ENCODE results near the gene HRH2. TPM values are rescaled to one million over a fixed set of nuclear protein-coding genes. Genes with fewer than 3 reads are reported as not detected.
"Not testable (repeated sequence)": the region's sequence is repeated elsewhere in the genome, so short reads cannot be mapped to it uniquely, and the experiment has no call there.

The HRH2 gene
- total RNA-seq, 1 experiment from 2014 or later: 3.3 TPM

GRCh38 chr5:175649967-175650366 is 7.9 kb upstream of the HRH2 start:
- H2AFZ ChIP-seq (ENCODE audit: low read length): no peak overlapping the region
- H3K4ac ChIP-seq (ENCODE audit: low read depth, low read length): no peak overlapping the region
- no peaks in the 10 kb centered on the region for H3K4me1 ChIP-seq (ENCODE audit: insufficient read depth, low read length)
- H3K23ac ChIP-seq (ENCODE audit: insufficient read length, low read depth, low read length): no peak overlapping the region
- H3K9me3 ChIP-seq (ENCODE audit: control insufficient read depth, low read depth, low read length): peaks cover 23% of the 10 kb centered on the region
- no peak overlapping the region for H2BK5ac ChIP-seq (ENCODE audit: insufficient read length, low read length)
- no peak overlapping the region for H3K56ac ChIP-seq (ENCODE audit: insufficient read length, low read depth, low read length)
- no peak overlapping the region for H4K8ac ChIP-seq (replicated peaks; ENCODE audit: insufficient read length, low read depth, low read length)
- peaks cover 12 to 13% of the 10 kb centered on the region in 2 experiments for H3K4me1 Mint-ChIP-seq
- TF ChIP-seq CTCF (conservative IDR thresholded peaks at IDR 0.05): no peak
- no peak overlapping the region for H4K5ac ChIP-seq (ENCODE audit: insufficient read length, low read depth, low read length)
- H3T11ph ChIP-seq (ENCODE audit: low read length): no peak overlapping the region
- peaks cover 3% of the 10 kb centered on the region for H3K27me3 Mint-ChIP-seq (ENCODE audit: low read depth)
- peaks cover 21 to 44% (median 29%) of the 10 kb centered on the region in 3 experiments for H3K36me3 Mint-ChIP-seq (ENCODE audit: insufficient read depth in 1 of 3, low read depth in 3 of 3)
- H2BK120ac ChIP-seq (ENCODE audit: low read depth, low read length, poor library complexity, severe bottlenecking): no peak overlapping the region
- DNase-seq: no peak
- no peaks in the 10 kb centered on the region for H3K79me1 ChIP-seq (ENCODE audit: insufficient read depth, low read depth, low read length, poor library complexity, severe bottlenecking)
- no peak overlapping the region for H2BK12ac ChIP-seq (ENCODE audit: insufficient read length, low read depth, low read length)
- no peak overlapping the region for H3K27ac Mint-ChIP-seq
- H3K9ac ChIP-seq (ENCODE audit: extremely low read depth, insufficient read length, low read length): no peak overlapping the region
- no peak overlapping the region for H3K4me2 ChIP-seq (ENCODE audit: insufficient read depth, insufficient read length, low read length)
- H4K20me1 ChIP-seq (ENCODE audit: control insufficient read depth, insufficient read depth, insufficient read length): no peaks in the 10 kb centered on the region
- H2BK15ac ChIP-seq (ENCODE audit: low read depth, low read length): no peak overlapping the region
- no CpG with 5 or more reads among the region's 1 CpG for WGBS (ENCODE audit: extremely low coverage, insufficient read length, low lambda C conversion rate)
- no peak overlapping the region for H3K18ac ChIP-seq (ENCODE audit: insufficient read length, low read depth, low read length)
- no peak overlapping the region for H3K27ac ChIP-seq (ENCODE audit: insufficient read length, low read depth, low read length)
- H3K79me2 ChIP-seq (ENCODE audit: insufficient read depth, low read length): no peaks in the 10 kb centered on the region
- H3K9me3 Mint-ChIP-seq: peaks cover 33 to 44% of the 10 kb centered on the region in 2 experiments
- no peak overlapping the region for H3K4me3 Mint-ChIP-seq
- no peak overlapping the region for H2AK5ac ChIP-seq (ENCODE audit: insufficient read length, low read length)
- no peaks in the 10 kb centered on the region for H3K27me3 ChIP-seq (ENCODE audit: insufficient read depth, low read length)
- no peak overlapping the region for H4K91ac ChIP-seq (ENCODE audit: insufficient read length, low read depth, low read length)
- H3K23me2 ChIP-seq (ENCODE audit: insufficient read length, low read depth, low read length, poor library complexity, severe bottlenecking): no peaks in the 10 kb centered on the region
- no peak overlapping the region for H3K14ac ChIP-seq (ENCODE audit: insufficient read depth, low read length)
- no peak overlapping the region for H2BK20ac ChIP-seq (ENCODE audit: low read depth, low read length, poor library complexity, severe bottlenecking)

- not testable (repeated sequence) for H3K56ac ChIP-seq (ENCODE audit: insufficient read length, low read depth, low read length); H2BK20ac ChIP-seq (ENCODE audit: low read depth, low read length, poor library complexity, severe bottlenecking); H3K23me2 ChIP-seq (ENCODE audit: insufficient read length, low read depth, low read length, poor library complexity, severe bottlenecking); H4K91ac ChIP-seq (ENCODE audit: insufficient read length, low read depth, low read length); H2BK5ac ChIP-seq (ENCODE audit: insufficient read length, low read length); H3K18ac ChIP-seq (ENCODE audit: insufficient read length, low read depth, low read length); H2AK5ac ChIP-seq (ENCODE audit: insufficient read length, low read length); H4K5ac ChIP-seq (ENCODE audit: insufficient read length, low read depth, low read length); H3K4me2 ChIP-seq (ENCODE audit: insufficient read depth, insufficient read length, low read length); H2AFZ ChIP-seq (ENCODE audit: low read length); H4K20me1 ChIP-seq (ENCODE audit: control insufficient read depth, insufficient read depth, insufficient read length); H3K9ac ChIP-seq (ENCODE audit: extremely low read depth, insufficient read length, low read length); H3K14ac ChIP-seq (ENCODE audit: insufficient read depth, low read length); H3K4me3 Mint-ChIP-seq; H3K27me3 Mint-ChIP-seq (ENCODE audit: low read depth); H3K23ac ChIP-seq (ENCODE audit: insufficient read length, low read depth, low read length); H3K4ac ChIP-seq (ENCODE audit: low read depth, low read length); H3K27me3 ChIP-seq (ENCODE audit: insufficient read depth, low read length); H2BK12ac ChIP-seq (ENCODE audit: insufficient read length, low read depth, low read length); H2BK15ac ChIP-seq (ENCODE audit: low read depth, low read length); H3K27ac ChIP-seq (ENCODE audit: insufficient read length, low read depth, low read length); DNase-seq; H3K79me1 ChIP-seq (ENCODE audit: insufficient read depth, low read depth, low read length, poor library complexity, severe bottlenecking); H3K4me1 ChIP-seq (ENCODE audit: insufficient read depth, low read length); H3K79me2 ChIP-seq (ENCODE audit: insufficient read depth, low read length); H3K27ac Mint-ChIP-seq; H3T11ph ChIP-seq (ENCODE audit: low read length); H2BK120ac ChIP-seq (ENCODE audit: low read depth, low read length, poor library complexity, severe bottlenecking); H4K8ac ChIP-seq (replicated peaks; ENCODE audit: insufficient read length, low read depth, low read length)
- H3K9me3 ChIP-seq (ENCODE audit: control insufficient read depth, low read depth, low read length): peaks cover 23% of the 10 kb centered on the region
- Mint-ChIP-seq H3K9me3 (peaks cover 33 to 44% of the 10 kb centered on the region in 2 experiments), H3K4me1 (peaks cover 18% of the 10 kb centered on the region in 2 experiments), H3K36me3 (ENCODE audit: insufficient read depth in 1 of 3, low read depth in 3 of 3) (peaks cover 21 to 44% (median 29%) of the 10 kb centered on the region in 3 experiments)
Measured at GRCh38 chr5:175650430-175651205, 7.3 kb upstream of the HRH2 start.
